ENCODE results near the gene FEM1C. TPM values are rescaled to one million over a fixed set of nuclear protein-coding genes. Genes with fewer than 3 reads are reported as not detected.

The FEM1C gene
- total and polyA plus RNA-seq, 9 of the 15 experiments (the other 6 are each of a cell fraction or from before 2014, with no cell fraction given): 1.4 to 9.3 (median 4.3) TPM

- TF ChIP-seq, protein P1, sequence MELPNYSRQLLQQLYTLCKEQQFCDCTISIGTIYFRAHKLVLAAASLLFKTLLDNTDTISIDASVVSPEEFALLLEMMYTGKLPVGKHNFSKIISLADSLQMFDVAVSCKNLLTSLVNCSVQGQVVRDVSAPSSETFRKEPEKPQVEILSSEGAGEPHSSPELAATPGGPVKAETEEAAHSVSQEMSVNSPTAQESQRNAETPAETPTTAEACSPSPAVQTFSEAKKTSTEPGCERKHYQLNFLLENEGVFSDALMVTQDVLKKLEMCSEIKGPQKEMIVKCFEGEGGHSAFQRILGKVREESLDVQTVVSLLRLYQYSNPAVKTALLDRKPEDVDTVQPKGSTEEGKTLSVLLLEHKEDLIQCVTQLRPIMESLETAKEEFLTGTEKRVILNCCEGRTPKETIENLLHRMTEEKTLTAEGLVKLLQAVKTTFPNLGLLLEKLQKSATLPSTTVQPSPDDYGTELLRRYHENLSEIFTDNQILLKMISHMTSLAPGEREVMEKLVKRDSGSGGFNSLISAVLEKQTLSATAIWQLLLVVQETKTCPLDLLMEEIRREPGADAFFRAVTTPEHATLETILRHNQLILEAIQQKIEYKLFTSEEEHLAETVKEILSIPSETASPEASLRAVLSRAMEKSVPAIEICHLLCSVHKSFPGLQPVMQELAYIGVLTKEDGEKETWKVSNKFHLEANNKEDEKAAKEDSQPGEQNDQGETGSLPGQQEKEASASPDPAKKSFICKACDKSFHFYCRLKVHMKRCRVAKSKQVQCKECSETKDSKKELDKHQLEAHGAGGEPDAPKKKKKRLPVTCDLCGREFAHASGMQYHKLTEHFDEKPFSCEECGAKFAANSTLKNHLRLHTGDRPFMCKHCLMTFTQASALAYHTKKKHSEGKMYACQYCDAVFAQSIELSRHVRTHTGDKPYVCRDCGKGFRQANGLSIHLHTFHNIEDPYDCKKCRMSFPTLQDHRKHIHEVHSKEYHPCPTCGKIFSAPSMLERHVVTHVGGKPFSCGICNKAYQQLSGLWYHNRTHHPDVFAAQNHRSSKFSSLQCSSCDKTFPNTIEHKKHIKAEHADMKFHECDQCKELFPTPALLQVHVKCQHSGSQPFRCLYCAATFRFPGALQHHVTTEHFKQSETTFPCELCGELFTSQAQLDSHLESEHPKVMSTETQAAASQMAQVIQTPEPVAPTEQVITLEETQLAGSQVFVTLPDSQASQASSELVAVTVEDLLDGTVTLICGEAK (IDR thresholded peaks at IDR 0.05): no peak
- TF ChIP-seq, protein P1 (CRISPR knock-in tag; IDR thresholded peaks at IDR 0.05): no peak
- no peak for TF ChIP-seq SP2 (IDR thresholded peaks at IDR 0.05; ENCODE audit: extremely low read depth, low read depth, low read length, poor library complexity, severe bottlenecking)
- TF ChIP-seq CSDE1 (IDR thresholded peaks at IDR 0.05): no peak
- no peak for TF ChIP-seq ETS2 (tag; IDR thresholded peaks at IDR 0.05; ENCODE audit: borderline replicate concordance, poor library complexity, severe bottlenecking)
- TF ChIP-seq PCBP2 (IDR thresholded peaks at IDR 0.05; ENCODE audit: low read depth, low read length, poor library complexity, severe bottlenecking): no peak
- TF ChIP-seq RBM22 (IDR thresholded peaks at IDR 0.05; ENCODE audit: low read depth, low read length, poor library complexity, severe bottlenecking): no peak
- TF ChIP-seq ZNF830 (CRISPR knock-in tag; IDR thresholded peaks at IDR 0.05): no peak
- TF ChIP-seq DNMT1 (IDR thresholded peaks at IDR 0.05): no peak
- no peak for TF ChIP-seq SMARCB1 (IDR thresholded peaks at IDR 0.05; ENCODE audit: insufficient read length, low read depth)
- TF ChIP-seq NONO (IDR thresholded peaks at IDR 0.05; ENCODE audit: low read depth in 2 of 2, low read length in 1 of 2): no peak
Measured at GRCh38 chr5:115489733-115490132, 54.8 kb downstream of the FEM1C start (continued).
